GM19240 (cell line): ENCODE measurements around the gene SYT15.
"Not testable (repeated sequence)": the region's sequence is repeated elsewhere in the genome, so short reads cannot be mapped to it uniquely, and the experiment has no call there.

ENCODE experiments used
- DNase-seq: peaks from one replicate; pipeline ENCODE4 v3.0.0; 2011; ENCODE audit warnings: low spot score; ENCODE audit not compliant: insufficient read length

The SYT15 gene

GRCh38 chr10:46588221-46588620 is 9.3 kb downstream of the SYT15 start:
- DNase-seq, result not testable (repeated sequence)

DNA sequence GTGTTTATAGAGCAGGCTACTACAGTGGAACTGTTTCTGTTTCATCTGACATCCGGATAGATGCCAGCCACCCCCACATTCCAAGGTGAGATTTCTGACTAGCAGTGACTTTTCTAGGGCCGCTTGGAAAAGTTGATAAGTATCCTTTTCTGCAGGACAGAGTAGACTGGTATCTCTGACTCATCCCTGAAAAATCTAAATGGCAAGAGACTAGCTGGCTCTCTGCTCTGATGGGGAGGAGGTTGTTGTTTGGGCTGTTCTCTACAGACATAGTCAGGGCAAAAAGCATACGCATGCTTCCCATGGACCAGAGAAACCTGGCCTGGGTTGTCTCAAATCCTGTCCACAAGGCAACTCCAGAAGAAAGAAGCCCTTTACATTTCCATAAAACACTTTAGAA is 10.7 kb downstream of the SYT15 start:
- not testable (repeated sequence) for DNase-seq

- not testable (repeated sequence) for DNase-seq
Measured at GRCh38 chr10:46591053-46591452, 12.1 kb downstream of the SYT15 start.

GRCh38 chr10:46593307-46593706 is 14.4 kb downstream of the SYT15 start:
- not testable (repeated sequence) for DNase-seq

DNA sequence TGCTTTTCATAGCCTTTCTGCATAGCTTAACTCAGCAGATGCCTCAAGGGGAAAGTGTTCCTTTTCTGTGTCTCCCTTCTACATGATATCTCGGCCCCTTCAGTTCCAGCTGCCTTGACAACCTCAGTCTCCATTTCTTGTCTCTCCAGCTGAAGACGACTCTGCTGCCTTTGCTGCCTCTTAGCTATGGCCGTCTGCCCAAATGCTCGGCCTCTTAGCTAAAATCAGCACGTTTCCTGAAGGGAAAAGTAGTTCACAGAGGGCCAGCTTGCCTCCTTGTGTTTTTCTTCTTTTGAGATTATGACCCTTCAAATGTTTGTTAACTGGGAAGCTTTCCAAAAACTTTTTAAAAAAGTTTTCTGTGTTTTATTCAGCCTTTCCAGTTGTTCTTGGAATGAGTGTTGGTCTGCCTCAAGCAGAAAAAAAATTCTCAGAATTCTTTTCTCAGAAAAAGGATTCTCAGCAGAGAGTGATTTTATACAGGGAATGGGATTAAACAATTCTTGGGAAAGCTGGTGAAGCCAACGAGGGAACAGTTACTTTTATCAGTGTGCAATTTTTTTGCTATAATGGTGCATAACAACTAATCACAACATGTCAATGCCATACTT is 15.6 kb downstream of the SYT15 start:
- DNase-seq, result not testable (repeated sequence)

DNA sequence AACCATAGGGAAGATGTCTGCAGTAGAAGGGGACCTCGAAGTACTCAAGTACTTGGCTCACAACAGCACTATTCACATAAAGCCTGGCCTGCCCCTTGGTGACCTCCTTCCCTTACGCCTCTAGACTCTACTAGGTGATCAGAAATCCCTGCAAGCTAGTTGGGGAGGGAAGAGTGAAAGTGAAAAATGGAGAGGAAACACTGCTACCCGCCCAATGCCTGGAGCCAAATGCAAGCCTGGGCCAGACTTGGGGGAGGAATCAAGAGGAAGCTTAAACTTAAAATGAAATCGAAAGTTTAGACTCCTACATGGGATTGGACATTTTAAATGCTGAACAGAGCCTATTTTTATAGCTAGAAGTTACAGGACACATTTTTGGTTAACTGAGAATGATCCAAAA is 17.6 kb downstream of the SYT15 start:
- not testable (repeated sequence) for DNase-seq

- not testable (repeated sequence) for DNase-seq
Measured at GRCh38 chr10:46597616-46598246, 18.8 kb downstream of the SYT15 start.

DNA sequence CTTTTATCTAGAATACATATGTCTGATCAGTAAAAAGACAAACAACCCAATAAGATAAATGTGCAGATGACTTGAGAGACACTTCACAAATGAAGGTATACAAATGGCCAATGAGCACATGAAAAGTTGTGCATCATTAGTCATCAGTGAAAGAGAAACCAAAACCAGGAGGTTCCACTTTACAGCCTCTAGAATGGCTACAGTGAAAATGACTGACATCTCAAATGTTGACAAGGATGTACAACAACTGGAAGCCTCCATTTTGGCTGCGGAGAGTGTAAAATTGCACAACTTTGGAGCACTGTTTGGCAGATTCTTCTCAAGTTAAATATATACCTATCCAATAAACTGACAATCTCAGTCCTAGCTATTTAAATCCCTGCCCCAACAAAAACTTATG is 21.6 kb downstream of the SYT15 start:
- not testable (repeated sequence) for DNase-seq

- DNase-seq, result not testable (repeated sequence)
Measured at GRCh38 chr10:46615540-46615939, 36.6 kb downstream of the SYT15 start.

- DNase-seq, result not testable (repeated sequence)
Measured at GRCh38 chr10:46616227-46616626, 37.3 kb downstream of the SYT15 start.

GRCh38 chr10:46617134-46617533 is 38.2 kb downstream of the SYT15 start:
- not testable (repeated sequence) for DNase-seq

DNA sequence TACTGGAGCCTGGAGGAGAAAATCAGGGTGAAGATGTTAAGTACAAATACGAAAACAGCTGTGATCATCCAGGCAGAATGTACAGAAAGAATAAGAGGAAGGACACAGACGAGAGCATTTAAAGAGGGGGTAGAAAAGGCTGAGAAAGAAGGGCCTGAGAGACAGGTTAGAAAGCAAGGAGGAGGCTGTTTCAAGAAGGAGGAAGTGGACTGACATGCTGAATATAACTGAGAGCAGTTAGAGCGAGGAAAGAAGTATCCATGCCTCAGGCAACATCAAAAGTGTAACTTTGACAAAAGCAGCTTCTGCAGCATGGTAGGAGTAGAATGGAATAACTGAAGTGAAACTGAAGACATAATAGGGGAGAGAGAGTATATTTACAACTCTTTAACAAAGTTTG is 39.0 kb downstream of the SYT15 start:
- not testable (repeated sequence) for DNase-seq

- not testable (repeated sequence) for DNase-seq
Measured at GRCh38 chr10:46623899-46624654, 45.1 kb downstream of the SYT15 start.

DNA sequence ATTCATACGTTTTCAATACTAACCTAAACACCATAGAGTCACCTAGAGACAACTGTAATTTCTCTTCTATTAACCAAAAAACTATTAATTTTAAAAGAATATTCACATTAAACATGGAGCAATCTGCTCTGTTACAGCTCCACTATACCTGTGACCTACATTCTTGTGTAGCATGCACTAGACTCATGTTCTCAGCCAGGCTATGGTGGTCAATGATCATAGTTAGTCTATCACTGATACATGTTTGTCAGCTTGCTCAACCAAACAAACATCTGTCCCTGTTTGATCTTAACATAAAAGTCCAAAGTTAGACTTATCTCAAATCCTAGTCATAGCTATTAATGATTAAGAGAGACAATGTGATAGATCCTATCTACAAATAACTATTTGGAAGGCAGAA is 50.9 kb downstream of the SYT15 start:
- not testable (repeated sequence) for DNase-seq

DNA sequence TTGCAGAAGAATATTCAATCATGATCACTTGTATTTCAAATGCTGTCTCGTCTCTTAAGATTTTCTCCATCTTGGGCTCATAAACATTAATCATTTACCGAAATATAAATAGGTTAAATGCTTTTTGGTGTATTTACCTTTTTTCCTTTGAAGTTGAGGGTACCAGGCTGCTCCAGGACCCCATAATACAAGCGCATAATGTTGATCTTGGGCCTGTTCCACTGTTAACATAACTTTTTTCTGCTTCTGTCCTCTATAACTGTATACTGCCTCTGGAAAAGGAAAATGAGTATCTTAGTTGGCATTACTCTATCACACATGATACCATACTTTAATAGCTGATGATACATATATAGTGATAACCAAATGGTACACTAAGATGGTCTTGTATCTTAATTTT is 51.9 kb downstream of the SYT15 start:
- not testable (repeated sequence) for DNase-seq

GRCh38 chr10:46631683-46632082 is 52.8 kb downstream of the SYT15 start:
- not testable (repeated sequence) for DNase-seq

DNA sequence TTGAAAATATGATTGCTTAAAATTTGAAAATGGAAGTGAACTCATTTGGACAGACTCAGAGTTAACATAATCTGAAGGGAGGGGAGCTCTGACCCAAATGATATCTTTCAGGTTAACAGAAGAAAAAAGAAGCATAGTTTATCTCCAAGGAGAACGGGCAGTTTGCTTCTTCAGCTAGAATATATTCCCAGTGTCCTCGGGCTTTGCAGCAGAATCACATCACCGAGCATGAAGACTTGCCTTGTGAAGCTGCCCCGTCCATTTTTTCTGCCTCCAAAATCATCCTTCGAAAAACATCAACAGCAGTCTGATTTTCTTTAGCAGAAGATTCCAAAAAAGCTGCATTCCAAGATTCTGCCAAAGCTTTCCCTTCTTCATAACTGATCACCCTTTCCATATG is 55.8 kb downstream of the SYT15 start:
- not testable (repeated sequence) for DNase-seq

GRCh38 chr10:46635364-46635959 is 56.5 kb downstream of the SYT15 start:
- DNase-seq, result not testable (repeated sequence)

- DNase-seq, result not testable (repeated sequence)
Measured at GRCh38 chr10:46640005-46640404, 61.1 kb downstream of the SYT15 start.
